ENCODE results near the gene PHLPP2. TPM values are rescaled to one million over a fixed set of nuclear protein-coding genes. Genes with fewer than 3 reads are reported as not detected.
A peak's percentile ranks its signal among the peaks of the same experiment; 100 is the strongest.

PHLPP2 gene
- total RNA-seq, 1 donor from 2014 or later, result 8.1 TPM

- TF ChIP-seq CTCF (conservative IDR thresholded peaks at IDR 0.05; ENCODE audit: low read depth, low read length), result no peak
These were observed 10.0 kb upstream of the PHLPP2 start for GRCh38 chr16:71734511-71734910.

GRCh38 chr16:71732587-71732986, 8.1 kb upstream of the PHLPP2 start:
- no peak for DNase-seq (ENCODE audit: low read depth)
- no peak for TF ChIP-seq CTCF (conservative IDR thresholded peaks at IDR 0.05; ENCODE audit: low read depth, low read length)
- H3K4me3 ChIP-seq (ENCODE audit: low read depth, low read length), result no peak overlapping the region

More at GRCh38 chr16:71734511-71734910, 10.0 kb upstream of the PHLPP2 start:
- no peak for DNase-seq (ENCODE audit: low read depth)
- H3K4me3 ChIP-seq (ENCODE audit: low read depth, low read length), result no peak overlapping the region

- DNase-seq (ENCODE audit: low read depth), result no peak
- TF ChIP-seq CTCF (conservative IDR thresholded peaks at IDR 0.05; ENCODE audit: low read depth, low read length), result no peak
- no peak overlapping the region for H3K4me3 ChIP-seq (ENCODE audit: low read depth, low read length)
These were observed 3.2 kb upstream of the PHLPP2 start for GRCh38 chr16:71727551-71728324.

- no peak for DNase-seq (ENCODE audit: low read depth)
- no peak for TF ChIP-seq CTCF (conservative IDR thresholded peaks at IDR 0.05; ENCODE audit: low read depth, low read length)
- H3K4me3 ChIP-seq (ENCODE audit: low read depth, low read length), result no peak overlapping the region
These were observed 2.2 kb upstream of the PHLPP2 start for GRCh38 chr16:71726476-71727315.

- H3K4me3 ChIP-seq (ENCODE audit: low read depth, low read length), result peak overlapping the region; percentile 80
- DNase-seq (ENCODE audit: low read depth), result no peak
- no peak for TF ChIP-seq CTCF (conservative IDR thresholded peaks at IDR 0.05; ENCODE audit: low read depth, low read length)
These were observed 773 bp downstream of the PHLPP2 start for GRCh38 chr16:71723537-71724319.

- DNase-seq (ENCODE audit: low read depth), result no peak
- TF ChIP-seq CTCF (conservative IDR thresholded peaks at IDR 0.05; ENCODE audit: low read depth, low read length), result no peak
- H3K4me3 ChIP-seq (ENCODE audit: low read depth, low read length), result peak overlapping the region; percentile 80
These were observed 1.5 kb downstream of the PHLPP2 start for GRCh38 chr16:71722801-71723536.
